HEK293T (cell line): ENCODE measurements around the gene RPUSD1.

Source experiments
- ARNT ChIP-seq: fragments of 450-650 bp; IDR thresholded peaks from 2 replicates; pipeline ENCODE4 v1.6.1; 2017; ENCODE audit warnings: mild to moderate bottlenecking
- BHLHE40 ChIP-seq: fragments of 450-650 bp; IDR thresholded peaks from 2 replicates; pipeline ENCODE4 v1.6.1; 2016; ENCODE audit warnings: mild to moderate bottlenecking, moderate library complexity, borderline replicate concordance
- CTBP1 ChIP-seq: fragments of 450-650 bp; IDR thresholded peaks from 2 replicates; pipeline ENCODE4 v1.6.1; 2016; ENCODE audit warnings: borderline replicate concordance
- ELF4 ChIP-seq: fragments of 450-650 bp; IDR thresholded peaks from 2 replicates; pipeline ENCODE4 v1.6.1; 2017; ENCODE audit warnings: antibody characterized with exemption
- FOXK2 ChIP-seq: fragments of 450-650 bp; IDR thresholded peaks from 2 replicates; pipeline ENCODE4 v1.6.1; 2016; ENCODE audit warnings: mild to moderate bottlenecking
- FOXM1 ChIP-seq: fragments of 450-650 bp; IDR thresholded peaks from 2 replicates; pipeline ENCODE4 v1.6.1; 2017; ENCODE audit warnings: mild to moderate bottlenecking, borderline replicate concordance
- HDGF ChIP-seq: fragments of 450-650 bp; IDR thresholded peaks from 2 replicates; pipeline ENCODE4 v1.6.1; 2017; ENCODE audit warnings: antibody characterized with exemption, borderline replicate concordance
- NFRKB ChIP-seq: fragments of 450-650 bp; IDR thresholded peaks from 2 replicates; pipeline ENCODE4 v1.6.1; 2016; ENCODE audit warnings: mild to moderate bottlenecking, moderate library complexity
- PKNOX1 ChIP-seq: fragments of 450-650 bp; IDR thresholded peaks from 2 replicates; pipeline ENCODE4 v1.6.1; 2016
- SP1 ChIP-seq: fragments of 450-650 bp; IDR thresholded peaks from 2 replicates; pipeline ENCODE4 v1.6.1; 2017
- SUZ12 ChIP-seq: fragments of 450-650 bp; IDR thresholded peaks from 2 replicates; pipeline ENCODE4 v1.6.1; 2016; ENCODE audit warnings: mild to moderate bottlenecking
- TARDBP ChIP-seq: fragments of 450-650 bp; IDR thresholded peaks from 2 replicates; pipeline ENCODE4 v1.6.1; 2016

GRCh38 chr16:747978-748746, 40.0 kb downstream of the RPUSD1 start:
- TF ChIP-seq CTBP1 (no peak), TARDBP (no peak), BHLHE40 (no peak), FOXM1 (no peak), ELF4 (no peak), ARNT (no peak), FOXK2 (no peak), SP1 (no peak), SUZ12 (no peak), HDGF (no peak), NFRKB (no peak), PKNOX1 (no peak)
